Colonic mucosa (tissue), 4 donors: ENCODE data around the gene RASSF5. TPM values are rescaled to one million over a fixed set of nuclear protein-coding genes. Genes with fewer than 3 reads are reported as not detected.

Source experiments
- DNase-seq: peaks from one replicate; pipeline ENCODE4 v3.0.0-alpha.2; 2020
- H3K27ac ChIP-seq: fragments of 200-600 bp; one replicate; pipeline ENCODE4 v1.8.0; 2021
- H3K27me3 ChIP-seq: fragments of 200-600 bp; one replicate; pipeline ENCODE4 v1.8.0; 2021
- H3K36me3 ChIP-seq: fragments of 200-600 bp; one replicate; pipeline ENCODE4 v1.8.0; 2021
- H3K4me1 ChIP-seq: fragments of 200-600 bp; one replicate; pipeline ENCODE4 v1.8.0; 2021; ENCODE audit warnings: mild to moderate bottlenecking
- H3K4me3 ChIP-seq: fragments of 200-600 bp; one replicate; pipeline ENCODE4 v1.8.0; 2021
- H3K9ac ChIP-seq, 2 donors: one replicate each; pipeline ENCODE4 v1.7.0; 2013; ENCODE audit warnings: control low read depth in 2 of 2, low read depth in 2 of 2, low read length in 2 of 2
- H3K9me3 ChIP-seq: fragments of 200-600 bp; one replicate; pipeline ENCODE4 v1.8.0; 2021
- intact Hi-C: fragments of 100-400 bp; cut with DNase I; formaldehyde crosslinking; loops from one replicate; pipeline ENCODE4 v1.14.1; 2022
- total RNA-seq, 2 donors: library from RNA; stranded (reverse); fragmentation: NEBNext Ultra II Directional in 1 of 2; extraction: Animal tissue kit (Norgen Biotek cat#: 25700) in 1 of 2; gene quantifications; one replicate each; pipeline ENCODE4 v1.2.1, GENCODE V29; 2021
- TF ChIP-seq, protein P1 (sequence below): fragments of 200-600 bp; IDR thresholded peaks from one replicate; pipeline ENCODE4 v1.8.0; 2022; ENCODE audit warnings: antibody characterized with exemption, mild to moderate bottlenecking
- donor health status: healthy.
- donor health status: DM: no; HTN: no; CAD: no.
- donor health status: DM: no; HTN: no; CAD: no.

Gene RASSF5
- total RNA-seq, 2 donors from 2014 or later: 4.9 to 5.4 TPM

DNA sequence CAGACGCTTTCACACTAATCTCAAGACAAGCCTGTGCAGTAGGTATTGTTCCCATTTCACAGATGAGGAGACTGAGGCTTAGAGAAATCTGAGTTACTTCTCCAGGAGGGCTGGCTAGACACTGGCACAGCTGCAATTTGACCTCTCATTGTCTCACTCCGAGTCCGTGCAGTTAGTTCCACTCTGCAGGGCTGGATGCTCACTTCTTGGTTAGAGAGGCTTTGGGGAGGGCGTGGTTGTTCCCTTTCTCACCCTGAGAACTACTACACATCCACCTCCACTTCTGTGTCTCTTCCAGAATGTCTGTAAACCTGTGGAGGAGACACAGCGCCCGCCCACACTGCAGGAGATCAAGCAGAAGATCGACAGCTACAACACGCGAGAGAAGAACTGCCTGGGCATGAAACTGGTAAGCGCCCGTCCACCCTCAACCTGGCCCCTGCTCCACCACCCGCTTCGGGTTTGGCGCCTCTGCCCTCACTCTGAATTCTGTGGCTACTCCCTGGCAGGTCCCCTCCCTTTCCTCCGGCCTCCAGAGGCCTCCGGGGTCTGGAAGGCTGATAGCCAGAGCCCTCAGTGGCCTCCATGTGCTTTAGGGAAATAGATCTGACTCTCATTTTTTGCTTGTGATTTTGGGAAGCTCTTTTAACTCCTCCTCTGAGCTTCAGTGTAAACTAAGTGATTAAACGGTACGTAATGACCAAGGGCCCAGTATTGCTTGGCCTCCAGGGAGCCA lies 75.8 kb downstream of the RASSF5 start:
- TF ChIP-seq, protein P1, sequence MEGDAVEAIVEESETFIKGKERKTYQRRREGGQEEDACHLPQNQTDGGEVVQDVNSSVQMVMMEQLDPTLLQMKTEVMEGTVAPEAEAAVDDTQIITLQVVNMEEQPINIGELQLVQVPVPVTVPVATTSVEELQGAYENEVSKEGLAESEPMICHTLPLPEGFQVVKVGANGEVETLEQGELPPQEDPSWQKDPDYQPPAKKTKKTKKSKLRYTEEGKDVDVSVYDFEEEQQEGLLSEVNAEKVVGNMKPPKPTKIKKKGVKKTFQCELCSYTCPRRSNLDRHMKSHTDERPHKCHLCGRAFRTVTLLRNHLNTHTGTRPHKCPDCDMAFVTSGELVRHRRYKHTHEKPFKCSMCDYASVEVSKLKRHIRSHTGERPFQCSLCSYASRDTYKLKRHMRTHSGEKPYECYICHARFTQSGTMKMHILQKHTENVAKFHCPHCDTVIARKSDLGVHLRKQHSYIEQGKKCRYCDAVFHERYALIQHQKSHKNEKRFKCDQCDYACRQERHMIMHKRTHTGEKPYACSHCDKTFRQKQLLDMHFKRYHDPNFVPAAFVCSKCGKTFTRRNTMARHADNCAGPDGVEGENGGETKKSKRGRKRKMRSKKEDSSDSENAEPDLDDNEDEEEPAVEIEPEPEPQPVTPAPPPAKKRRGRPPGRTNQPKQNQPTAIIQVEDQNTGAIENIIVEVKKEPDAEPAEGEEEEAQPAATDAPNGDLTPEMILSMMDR: no peak
- Histone ChIP-seq H3K27me3 (no peaks in the 10 kb centered on the region), H3K4me1 (peaks cover 4% of the 10 kb centered on the region), H3K36me3 (no peaks in the 10 kb centered on the region), H3K9me3 (no peaks in the 10 kb centered on the region), H3K27ac (no peak overlapping the region), H3K4me3 (no peak overlapping the region), H3K9ac (no peak overlapping the region)
- no peak for DNase-seq
- intact Hi-C loops: loop anchor here (1.0 to 5.0 kb wide), 2 partner anchors 39 to 106 kb away; no protein-coding TSS in a partner anchor

DNA sequence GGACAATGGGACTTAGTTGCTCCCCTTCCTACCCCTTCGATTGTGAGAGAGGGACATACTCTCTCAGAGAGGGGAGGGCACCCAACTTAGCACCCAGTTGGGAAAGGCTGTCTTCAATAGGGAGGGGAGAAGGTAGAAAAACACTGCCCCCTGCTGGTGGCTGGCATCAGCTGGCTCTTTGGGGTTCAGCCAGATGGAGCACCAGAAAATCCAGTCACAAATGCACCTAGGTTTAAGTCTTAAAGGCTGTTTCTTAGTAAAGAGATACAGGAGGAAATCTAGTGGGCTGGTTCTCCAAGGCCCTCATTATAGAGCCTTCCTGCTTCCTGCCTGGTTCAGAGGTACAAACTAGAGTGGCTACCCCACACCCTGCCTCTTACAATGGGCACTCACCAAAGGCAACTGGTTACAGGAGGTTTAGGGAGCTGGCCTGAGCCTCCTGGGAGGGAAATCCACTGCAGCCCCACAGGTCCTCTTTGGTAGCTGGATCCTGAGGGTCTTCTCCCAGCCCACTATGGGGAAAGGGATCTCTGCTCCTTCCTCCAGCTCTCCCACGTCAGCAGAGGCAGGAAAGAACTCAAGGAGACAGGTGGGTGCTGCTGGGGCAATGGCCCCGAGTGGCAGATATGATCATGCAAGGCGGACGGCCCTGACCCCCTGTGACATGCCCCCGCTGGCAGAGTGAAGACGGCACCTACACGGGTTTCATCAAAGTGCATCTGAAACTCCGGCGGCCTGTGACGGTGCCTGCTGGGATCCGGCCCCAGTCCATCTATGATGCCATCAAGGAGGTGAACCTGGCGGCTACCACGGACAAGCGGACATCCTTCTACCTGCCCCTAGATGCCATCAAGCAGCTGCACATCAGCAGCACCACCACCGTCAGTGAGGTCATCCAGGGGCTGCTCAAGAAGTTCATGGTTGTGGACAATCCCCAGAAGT lies 76.6 kb downstream of the RASSF5 start:
- peak; percentile 86 for DNase-seq
- Histone ChIP-seq H3K4me3 (no peak overlapping the region), H3K27ac (no peak overlapping the region), H3K9me3 (no peaks in the 10 kb centered on the region), H3K4me1 (peaks cover 4% of the 10 kb centered on the region), H3K27me3 (no peaks in the 10 kb centered on the region), H3K9ac (no peak overlapping the region), H3K36me3 (no peaks in the 10 kb centered on the region)
- TF ChIP-seq, protein P1: peak; percentile 91
- intact Hi-C loops: loop anchor here (1.0 to 5.0 kb wide), 3 partner anchors 40 to 107 kb away; no protein-coding TSS in a partner anchor

DNA sequence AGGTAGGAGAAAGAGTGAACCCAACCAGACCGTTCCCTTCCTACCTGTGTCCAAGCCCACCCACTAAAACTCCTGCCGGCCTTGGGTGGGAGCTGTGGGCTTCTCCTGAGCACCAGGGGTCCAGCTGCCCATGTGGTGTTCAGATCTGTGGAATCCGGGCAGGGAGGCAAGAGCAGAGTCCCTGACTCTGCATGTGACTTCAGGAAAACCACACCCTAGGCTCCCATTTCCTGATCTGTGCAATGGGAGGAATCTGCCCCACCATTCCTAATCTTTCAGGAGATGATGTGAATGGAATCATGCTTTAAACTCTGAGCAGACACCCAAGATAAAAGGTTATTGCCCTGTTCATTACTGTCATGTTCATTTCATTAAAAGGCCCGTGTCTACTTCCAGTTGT lies 77.4 kb downstream of the RASSF5 start:
- DNase-seq: no peak
- Histone ChIP-seq H3K9ac (no peak overlapping the region), H3K27ac (no peak overlapping the region), H3K27me3 (no peaks in the 10 kb centered on the region), H3K9me3 (no peaks in the 10 kb centered on the region), H3K4me1 (peaks cover 4% of the 10 kb centered on the region), H3K4me3 (no peak overlapping the region), H3K36me3 (no peaks in the 10 kb centered on the region)
- intact Hi-C loops: loop anchor here (2.0 to 5.0 kb wide), 2 partner anchors 94 to 107 kb away; no protein-coding TSS in a partner anchor
- TF ChIP-seq, protein P1: no peak

DNA sequence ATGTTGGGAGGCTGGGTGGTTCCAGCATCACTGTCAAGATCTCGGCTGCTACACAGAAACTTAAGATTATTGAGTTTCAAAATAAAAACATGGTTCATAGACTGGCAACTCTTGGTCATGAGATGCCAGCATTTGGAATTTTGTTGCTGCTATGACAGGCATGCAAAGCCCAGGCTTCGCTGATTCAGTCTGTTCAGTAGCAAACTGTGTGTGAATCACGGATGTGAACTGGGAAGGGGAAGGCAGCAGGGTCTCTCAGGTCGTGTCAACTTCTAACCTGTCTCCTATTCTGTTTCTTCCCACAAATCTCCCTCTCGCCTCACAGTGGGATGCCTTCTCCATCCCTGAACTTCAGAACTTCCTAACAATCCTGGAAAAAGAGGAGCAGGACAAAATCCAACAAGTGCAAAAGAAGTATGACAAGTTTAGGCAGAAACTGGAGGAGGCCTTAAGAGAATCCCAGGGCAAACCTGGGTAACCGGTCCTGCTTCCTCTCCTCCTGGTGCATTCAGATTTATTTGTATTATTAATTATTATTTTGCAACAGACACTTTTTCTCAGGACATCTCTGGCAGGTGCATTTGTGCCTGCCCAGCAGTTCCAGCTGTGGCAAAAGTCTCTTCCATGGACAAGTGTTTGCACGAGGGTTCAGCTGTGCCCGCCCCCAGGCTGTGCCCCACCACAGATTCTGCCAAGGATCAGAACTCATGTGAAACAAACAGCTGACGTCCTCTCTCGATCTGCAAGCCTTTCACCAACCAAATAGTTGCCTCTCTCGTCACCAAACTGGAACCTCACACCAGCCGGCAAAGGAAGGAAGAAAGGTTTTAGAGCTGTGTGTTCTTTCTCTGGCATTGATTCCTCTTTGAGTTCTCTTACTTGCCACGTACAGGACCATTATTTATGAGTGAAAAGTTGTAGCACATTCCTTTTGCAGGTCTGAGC lies 79.4 kb downstream of the RASSF5 start:
- TF ChIP-seq, protein P1: no peak
- Histone ChIP-seq H3K9me3 (no peaks in the 10 kb centered on the region), H3K9ac (no peak overlapping the region), H3K27ac (no peak overlapping the region), H3K36me3 (no peaks in the 10 kb centered on the region), H3K27me3 (no peaks in the 10 kb centered on the region), H3K4me1 (no peaks in the 10 kb centered on the region), H3K4me3 (no peak overlapping the region)
- no peak for DNase-seq
- intact Hi-C loops: no loop called here

DNA sequence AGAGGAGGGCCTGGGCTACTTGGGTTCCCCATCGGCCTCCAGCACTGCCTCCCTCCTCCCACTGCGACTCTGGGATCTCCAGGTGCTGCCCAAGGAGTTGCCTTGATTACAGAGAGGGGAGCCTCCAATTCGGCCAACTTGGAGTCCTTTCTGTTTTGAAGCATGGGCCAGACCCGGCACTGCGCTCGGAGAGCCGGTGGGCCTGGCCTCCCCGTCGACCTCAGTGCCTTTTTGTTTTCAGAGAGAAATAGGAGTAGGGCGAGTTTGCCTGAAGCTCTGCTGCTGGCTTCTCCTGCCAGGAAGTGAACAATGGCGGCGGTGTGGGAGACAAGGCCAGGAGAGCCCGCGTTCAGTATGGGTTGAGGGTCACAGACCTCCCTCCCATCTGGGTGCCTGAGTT lies 80.6 kb downstream of the RASSF5 start:
- H3K27me3 ChIP-seq: no peaks in the 10 kb centered on the region
- H3K4me3 ChIP-seq: no peak overlapping the region
- H3K4me1 ChIP-seq: no peaks in the 10 kb centered on the region
- intact Hi-C loops: no loop called here
- H3K9me3 ChIP-seq: no peaks in the 10 kb centered on the region
- DNase-seq: no peak
- TF ChIP-seq, protein P1: no peak
- H3K9ac ChIP-seq: no peak overlapping the region
- H3K36me3 ChIP-seq: no peaks in the 10 kb centered on the region
- no peak overlapping the region for H3K27ac ChIP-seq
